Esophagus muscularis mucosa (tissue), 4 donors: ENCODE data around the gene MRPL17. TPM values are rescaled to one million over a fixed set of nuclear protein-coding genes. Genes with fewer than 3 reads are reported as not detected.
"Not testable (repeated sequence)": the region's sequence is repeated elsewhere in the genome, so short reads cannot be mapped to it uniquely, and the experiment has no call there.

Experiments
- DNase-seq: peaks from one replicate; pipeline ENCODE4 v3.0.0-alpha.2; 2017; ENCODE audit errors: extremely low spot score
- H3K27ac ChIP-seq, 4 donors: fragments of 200-600 bp; sonication (generic); replicated peaks in 1 of 4; 1 replicate in 3 of 4; 2 replicates in 1 of 4; pipeline ENCODE4 v1.5.1; 2016 to 2019; ENCODE audit warnings: mild to moderate bottlenecking in 1 of 4
- H3K27me3 ChIP-seq, 4 donors: fragments of 200-600 bp; sonication (generic); one replicate each; pipeline versions ENCODE4 v1.5.1 to v1.6.0; 2016 to 2019
- H3K36me3 ChIP-seq, 4 donors: fragments of 200-600 bp; sonication (generic); one replicate each; pipeline ENCODE4 v1.5.1; 2016 to 2019
- H3K4me1 ChIP-seq, 4 donors: fragments of 200-600 bp; sonication (generic); one replicate each; pipeline ENCODE4 v1.5.1; 2016 to 2019
- H3K4me3 ChIP-seq, 4 donors: fragments of 200-600 bp; sonication (generic); 1 replicate in 2 of 4; 2 replicates in 2 of 4; pipeline ENCODE4 v1.5.1; 2016 to 2019; ENCODE audit warnings: mild to moderate bottlenecking in 4 of 4, moderate library complexity in 1 of 4
- H3K9me3 ChIP-seq, 4 donors: fragments of 200-600 bp; sonication (generic); 1 replicate in 3 of 4; 2 replicates in 1 of 4; pipeline ENCODE4 v1.5.1; 2016 to 2019
- EP300 ChIP-seq: sonication (generic); formaldehyde crosslinking; IDR thresholded peaks from one replicate; pipeline ENCODE4 v1.6.1; 2017; ENCODE audit warnings: antibody characterized with exemption
- POLR2A ChIP-seq: fragments of 450-650 bp; IDR thresholded peaks from one replicate; pipeline ENCODE4 v1.6.1; 2017; ENCODE audit warnings: antibody characterized with exemption, moderate library complexity, mild to moderate bottlenecking, low read depth
- POLR2AphosphoS5 ChIP-seq, 2 donors: sonication (generic); formaldehyde crosslinking; IDR thresholded peaks; one replicate each; pipeline ENCODE4 v1.6.1; 2017; ENCODE audit warnings: antibody characterized with exemption in 2 of 2
- WGBS: methylation state at CpG from one replicate; pipeline ENCODE4 v1.1.5; 2018; 5-methylcytosine and 5-hydroxymethylcytosine counted together
- intact Hi-C: fragments of 100-400 bp; cut with DNase I; formaldehyde crosslinking; loops from one replicate; pipeline ENCODE4 v1.15.1; 2023
- total RNA-seq, 4 donors: library from RNA; depleted of rRNA; stranded (reverse); fragments of >200 nt; gene quantifications; one replicate each; pipeline versions ENCODE4 v1.1.0 to v1.2.1, GENCODE V29; 2016
- TF ChIP-seq, protein P1 (sequence below), 3 experiments: fragments of 200-600 bp in 2 of 3; fragments of 450-650 bp in 1 of 3; sonication (generic) in 2 of 3; IDR thresholded peaks; one replicate each; pipeline ENCODE4 v1.5.1; 2017 to 2019; ENCODE audit warnings: antibody characterized with exemption in 3 of 3, mild to moderate bottlenecking in 2 of 3, moderate library complexity in 1 of 3

The MRPL17 gene
- total RNA-seq, 4 donors from 2014 or later = 13.3 to 22.9 (median 19.4) TPM

DNA sequence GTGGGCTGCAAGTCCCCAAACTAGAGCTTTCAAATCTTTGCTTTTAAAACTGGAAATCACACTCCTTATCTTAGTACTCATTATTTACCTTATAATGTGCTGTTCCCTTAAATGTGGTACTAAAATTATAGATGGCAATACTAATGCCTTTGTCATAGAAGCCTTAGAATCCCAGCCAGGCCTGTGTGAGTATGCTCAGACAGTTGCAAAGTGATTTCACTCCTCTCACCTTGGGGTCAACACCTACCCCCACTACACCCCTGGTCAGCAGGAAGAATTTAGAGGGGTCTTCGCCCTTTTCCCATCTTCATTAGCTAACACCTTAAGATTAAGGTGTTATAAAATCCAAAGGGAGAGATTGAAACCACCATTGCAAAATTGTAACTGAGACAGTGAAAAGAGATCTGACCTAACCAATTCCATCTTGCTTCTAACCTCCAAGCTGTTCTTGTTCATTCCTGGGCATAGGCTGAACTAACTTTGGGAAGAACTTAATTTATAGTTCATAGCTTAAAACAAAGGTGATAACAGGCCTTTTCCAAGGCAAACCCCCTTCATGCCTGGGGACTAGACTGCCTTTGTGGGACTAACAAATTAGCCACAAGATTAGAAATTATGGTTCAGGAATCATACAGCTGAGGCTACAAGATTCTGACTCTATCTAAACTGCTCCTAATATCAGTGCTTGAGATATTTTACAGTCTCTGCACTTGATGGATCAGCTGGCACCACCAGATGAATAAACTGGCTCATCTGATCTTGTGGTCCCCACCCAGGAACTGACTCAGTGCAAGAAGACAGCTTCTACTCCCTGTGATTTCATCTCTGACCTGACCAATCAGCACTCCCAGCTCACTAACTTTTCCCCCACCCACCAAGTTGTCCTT lies 10.4 kb upstream of the MRPL17 start:
- Histone ChIP-seq H3K27me3 (no peaks in the 10 kb centered on the region), H3K9me3 (no peaks in the 10 kb centered on the region), H3K36me3 (no peaks in the 10 kb centered on the region), H3K4me1 (peaks cover 14 to 28% (median 23%) of the 10 kb centered on the region in 4 donors), H3K4me3 (no peak overlapping the region), H3K27ac (peak overlapping the region; percentile 24 to 57 (median 49))
- peak in 1 of 2 donors; percentile 19 for TF ChIP-seq POLR2AphosphoS5 (IDR thresholded peaks at IDR 0.05)
- TF ChIP-seq, protein P1, sequence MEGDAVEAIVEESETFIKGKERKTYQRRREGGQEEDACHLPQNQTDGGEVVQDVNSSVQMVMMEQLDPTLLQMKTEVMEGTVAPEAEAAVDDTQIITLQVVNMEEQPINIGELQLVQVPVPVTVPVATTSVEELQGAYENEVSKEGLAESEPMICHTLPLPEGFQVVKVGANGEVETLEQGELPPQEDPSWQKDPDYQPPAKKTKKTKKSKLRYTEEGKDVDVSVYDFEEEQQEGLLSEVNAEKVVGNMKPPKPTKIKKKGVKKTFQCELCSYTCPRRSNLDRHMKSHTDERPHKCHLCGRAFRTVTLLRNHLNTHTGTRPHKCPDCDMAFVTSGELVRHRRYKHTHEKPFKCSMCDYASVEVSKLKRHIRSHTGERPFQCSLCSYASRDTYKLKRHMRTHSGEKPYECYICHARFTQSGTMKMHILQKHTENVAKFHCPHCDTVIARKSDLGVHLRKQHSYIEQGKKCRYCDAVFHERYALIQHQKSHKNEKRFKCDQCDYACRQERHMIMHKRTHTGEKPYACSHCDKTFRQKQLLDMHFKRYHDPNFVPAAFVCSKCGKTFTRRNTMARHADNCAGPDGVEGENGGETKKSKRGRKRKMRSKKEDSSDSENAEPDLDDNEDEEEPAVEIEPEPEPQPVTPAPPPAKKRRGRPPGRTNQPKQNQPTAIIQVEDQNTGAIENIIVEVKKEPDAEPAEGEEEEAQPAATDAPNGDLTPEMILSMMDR (IDR thresholded peaks at IDR 0.05) = no peak
- no peak for DNase-seq
- intact Hi-C loops = no loop called here
- 95% methylated on average over 1 of the region's 1 CpG for WGBS

DNA sequence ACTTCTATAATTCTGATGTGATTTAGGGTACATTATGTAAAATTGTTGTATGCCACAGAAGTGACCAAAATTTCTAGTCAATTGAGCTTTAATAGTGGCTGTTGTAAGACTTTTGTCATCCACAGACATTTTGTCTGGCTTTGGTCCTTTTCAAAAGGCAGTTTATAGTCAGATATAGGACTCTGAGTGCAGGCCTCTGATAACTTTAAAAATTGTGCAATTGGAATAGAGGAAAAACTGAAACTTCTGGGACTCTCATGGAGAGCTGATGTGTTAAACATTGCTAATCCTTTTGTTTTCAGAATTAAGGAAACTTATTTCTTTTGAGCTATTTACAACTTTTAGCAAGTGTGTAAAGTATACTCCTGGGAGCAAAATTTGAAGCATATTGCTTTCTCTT lies 9.0 kb upstream of the MRPL17 start:
- peaks cover 14 to 28% (median 23%) of the 10 kb centered on the region in 4 donors for H3K4me1 ChIP-seq
- H3K27ac ChIP-seq = no peak overlapping the region
- H3K27me3 ChIP-seq = no peaks in the 10 kb centered on the region
- DNase-seq = no peak
- no peaks in the 10 kb centered on the region for H3K9me3 ChIP-seq
- H3K36me3 ChIP-seq = no peaks in the 10 kb centered on the region
- no peak overlapping the region for H3K4me3 ChIP-seq
- TF ChIP-seq POLR2A (no peak), EP300 (no peak), POLR2AphosphoS5 (IDR thresholded peaks at IDR 0.05) (no peak)
- TF ChIP-seq, protein P1 (IDR thresholded peaks at IDR 0.05) = no peak
- intact Hi-C loops = no loop called here

DNA sequence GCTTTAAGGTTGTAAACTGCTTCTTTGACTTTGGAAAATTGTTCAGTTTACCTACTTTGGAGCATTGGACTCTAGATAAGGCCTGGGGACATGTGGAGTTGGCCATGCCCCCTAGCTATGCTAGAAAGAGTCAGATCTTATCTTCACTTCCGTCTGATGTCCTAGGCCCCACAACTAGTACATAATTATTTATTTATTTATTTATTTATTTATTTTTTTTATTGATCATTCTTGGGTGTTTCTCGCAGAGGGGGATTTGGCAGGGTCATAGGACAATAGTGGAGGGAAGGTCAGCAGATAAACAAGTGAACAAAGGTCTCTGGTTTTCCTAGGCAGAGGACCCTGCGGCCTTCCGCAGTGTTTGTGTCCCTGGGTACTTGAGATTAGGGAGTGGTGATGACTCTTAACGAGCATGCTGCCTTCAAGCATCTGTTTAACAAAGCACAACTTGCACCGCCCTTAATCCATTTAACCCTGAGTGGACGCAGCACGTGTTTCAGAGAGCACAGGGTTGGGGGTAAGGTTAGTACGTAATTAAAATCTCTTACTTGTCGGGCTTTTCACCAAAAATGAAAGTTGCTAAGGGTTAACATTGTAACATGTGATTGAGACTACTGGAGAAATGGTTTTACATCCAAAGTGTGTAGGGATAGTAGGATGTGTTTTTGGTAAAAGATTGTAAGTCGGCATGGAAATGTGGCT lies 7.4 kb upstream of the MRPL17 start:
- H3K36me3 ChIP-seq, DNase-seq, H3K9me3 ChIP-seq, H3K4me3 ChIP-seq, intact Hi-C loops, H3K27ac ChIP-seq, H3K27me3 ChIP-seq: not testable (repeated sequence)
- WGBS = 94% methylated on average over 6 of the region's 11 CpGs
- H3K4me1 ChIP-seq = peaks cover 11 to 22% (median 16%) of the 10 kb centered on the region in 4 donors

DNA sequence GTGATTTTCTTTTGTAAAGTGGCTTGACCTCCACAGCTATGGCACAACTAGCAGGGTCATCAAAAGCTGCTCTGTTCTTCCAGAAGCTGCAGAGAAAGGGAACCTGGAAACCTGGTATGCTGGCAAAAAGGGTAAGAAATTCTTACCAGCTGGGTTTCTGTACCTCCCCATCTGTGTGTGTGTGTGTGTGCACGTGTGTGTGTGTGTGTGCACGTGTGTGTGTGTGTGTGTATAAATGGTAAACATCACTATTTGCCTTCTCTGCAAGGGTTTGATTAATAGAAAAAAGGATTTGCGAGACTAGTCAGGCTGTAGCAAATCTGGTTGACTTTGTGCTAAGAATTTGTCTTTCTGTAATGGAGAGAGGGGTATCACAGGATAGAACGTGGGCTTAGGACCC lies 4.7 kb upstream of the MRPL17 start:
- no peak overlapping the region for H3K27ac ChIP-seq
- 83% methylated on average over 2 of the region's 4 CpGs for WGBS
- peaks cover 5% of the 10 kb centered on the region in 4 donors for H3K4me1 ChIP-seq
- DNase-seq = no peak
- H3K9me3 ChIP-seq = no peaks in the 10 kb centered on the region
- no peaks in the 10 kb centered on the region for H3K27me3 ChIP-seq
- TF ChIP-seq POLR2A = no peak
- TF ChIP-seq EP300 = no peak
- TF ChIP-seq, protein P1 (IDR thresholded peaks at IDR 0.05) = no peak
- no peak for TF ChIP-seq POLR2AphosphoS5 (IDR thresholded peaks at IDR 0.05)
- H3K36me3 ChIP-seq = no peaks in the 10 kb centered on the region
- H3K4me3 ChIP-seq = no peak overlapping the region
- intact Hi-C loops = no loop called here

DNA sequence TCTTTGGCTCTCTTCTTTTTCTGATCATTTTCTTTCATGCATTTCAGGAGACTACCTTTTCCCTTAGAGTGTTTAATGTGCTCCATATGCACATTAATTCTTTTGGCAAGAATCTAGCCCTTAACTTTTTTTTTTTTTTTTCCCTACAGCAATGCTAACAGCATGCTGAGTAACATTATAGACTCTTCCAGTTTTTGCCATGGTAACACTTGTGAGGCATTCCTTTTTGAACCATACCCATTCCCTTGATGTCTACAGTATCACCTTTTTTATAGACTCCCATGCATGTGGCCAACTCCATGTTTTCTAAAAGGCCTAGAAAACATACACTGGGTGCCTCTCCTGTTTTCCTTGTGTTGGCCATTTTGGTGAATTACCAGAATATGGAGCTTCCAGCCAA lies 2.9 kb upstream of the MRPL17 start:
- no peak for TF ChIP-seq EP300
- no peak for TF ChIP-seq POLR2A
- TF ChIP-seq POLR2AphosphoS5 (IDR thresholded peaks at IDR 0.05) = no peak
- TF ChIP-seq, protein P1 (IDR thresholded peaks at IDR 0.05) = no peak
- peaks cover 0 to 10% (median 5%) of the 10 kb centered on the region in 4 donors for H3K36me3 ChIP-seq

DNA sequence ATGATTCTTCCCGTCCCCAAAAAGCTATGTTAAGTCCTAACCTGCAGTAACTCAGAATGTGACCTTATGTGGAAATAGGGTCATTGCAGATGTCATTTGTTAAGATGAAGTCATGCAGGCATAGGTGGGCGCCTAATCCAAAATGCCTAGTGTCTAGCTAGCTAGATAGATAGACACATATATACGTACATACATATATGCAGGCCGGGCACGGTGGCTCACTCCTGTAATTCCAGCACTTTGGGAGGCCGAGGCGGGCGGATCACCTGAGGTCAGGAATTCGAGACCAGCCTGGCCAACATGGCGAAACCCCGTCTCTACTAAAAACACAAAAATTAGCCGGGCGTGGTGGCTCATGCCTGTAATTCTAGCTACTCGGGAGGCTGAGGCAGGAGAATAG lies 928 bp upstream of the MRPL17 start:
- H3K4me3 ChIP-seq = peak overlapping the region; percentile 71 to 91 (median 79)

More for the DNA sequence above, 2.9 kb upstream of the MRPL17 start:
- Histone ChIP-seq H3K4me1 (peaks cover 19 to 24% (median 21%) of the 10 kb centered on the region in 4 donors), H3K4me3 (no peak overlapping the region), H3K27ac (no peak overlapping the region), H3K27me3 (no peaks in the 10 kb centered on the region), H3K9me3 (no peaks in the 10 kb centered on the region)
- no peak for DNase-seq
- intact Hi-C loops = no loop called here

More for the DNA sequence above, 928 bp upstream of the MRPL17 start:
- not testable (repeated sequence) for DNase-seq, H3K27me3 ChIP-seq, H3K9me3 ChIP-seq
- intact Hi-C loops = loop anchor here (5.0 kb wide), 2 partner anchors 152 to 452 kb away; partner anchors contain the start of gene FHIP1B
- H3K27ac ChIP-seq = peak overlapping the region; percentile 88 to 95 (median 90)
- H3K4me1 ChIP-seq = peaks cover 21 to 25% (median 24%) of the 10 kb centered on the region in 4 donors
- H3K36me3 ChIP-seq = peaks cover 4 to 21% (median 14%) of the 10 kb centered on the region in 4 donors
- 92% methylated on average over 14 of the region's 14 CpGs for WGBS
